ENCODE data around the gene SLC9A8.

- no peak for TF ChIP-seq CTCF (IDR thresholded peaks at IDR 0.05; ENCODE audit: insufficient read depth, low read length)
- no peak for TF ChIP-seq GABPA (IDR thresholded peaks at IDR 0.05; ENCODE audit: low read depth)
These were observed 26.4 kb upstream of the SLC9A8 start for GRCh38 chr20:49786196-49786595.

Measured in HL-60 (cell line).